Measurements from ENCODE around the gene IDE. TPM values are rescaled to one million over a fixed set of nuclear protein-coding genes. Genes with fewer than 3 reads are reported as not detected.

Gene IDE
- total and polyA plus RNA-seq, 2 of the 13 experiments (the other 11 are each of a cell fraction or from before 2014, with no cell fraction given) = 16.1 to 52.1 TPM

DNA sequence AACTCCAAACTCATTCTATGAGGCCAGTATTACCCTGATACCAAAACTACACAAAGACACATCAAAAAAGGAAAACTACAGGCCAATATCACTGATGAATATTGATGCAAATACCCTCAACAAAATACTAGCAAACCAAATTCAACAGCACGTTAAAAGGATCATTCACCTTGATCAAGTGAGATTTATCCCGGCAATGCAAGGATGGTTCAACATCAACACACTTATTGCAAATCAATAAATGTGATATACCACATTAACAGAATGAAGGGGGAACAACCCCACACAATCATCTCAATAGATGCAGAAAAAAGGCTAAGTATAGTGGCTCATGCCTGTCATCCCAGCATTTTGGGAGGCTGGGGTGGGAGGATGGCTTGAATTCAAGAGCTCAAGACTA lies 19.9 kb downstream of the IDE start:
- no TSS peak for BruUV-seq (replicated peaks)
- no peaks in the 10 kb centered on the region for H3K9me3 ChIP-seq (ENCODE audit: low read length)
- DNase-seq (ENCODE audit: low spot score) = no peak
- intact Hi-C loops (cut with micrococcal nuclease; ENCODE audit: unreplicated experiment) = no loop called here
- no peak overlapping the region for H3K4me3 ChIP-seq (replicated peaks in 1 of 3; ENCODE audit: insufficient read depth in 1 of 3, low read depth in 2 of 3, low read length in 3 of 3)
- CTCF ChIA-PET (ENCODE audit: low intra/inter-chr PET ratio, low total read pairs) = no interaction called here
- H3K4me2 ChIP-seq (ENCODE audit: low read depth, low read length) = no peak overlapping the region
- H3K27ac ChIP-seq (ENCODE audit: extremely low read length, insufficient read depth, low read length) = no peak overlapping the region
- no peaks in the 10 kb centered on the region for H3K27me3 ChIP-seq (ENCODE audit: control insufficient read depth in 1 of 2, insufficient read depth in 2 of 2, low read length in 2 of 2)
- no peaks in the 10 kb centered on the region for H4K20me1 ChIP-seq (ENCODE audit: insufficient read depth, low read length)
- peaks cover 6% of the 10 kb centered on the region for H3K79me2 ChIP-seq (ENCODE audit: insufficient read depth, low read length)
- peaks cover 3 to 29% of the 10 kb centered on the region in 2 experiments; a peak in 4 of 5 replicates for H3K36me3 ChIP-seq (replicated peaks in 1 of 2; ENCODE audit: control insufficient read depth in 1 of 2, insufficient read depth in 2 of 2, low read length in 2 of 2)
- in situ Hi-C loops (cut with HindIII; ENCODE audit: extremely low pct_ligation_motif_present, low pct_unique_long_range_greater_than_20kb) = no loop called here
- no peaks in the 10 kb centered on the region for H3K4me1 ChIP-seq (ENCODE audit: insufficient read depth, low read length)
- no peak for FAIRE-seq
- no peak for ATAC-seq
- no peak overlapping the region for H3K9ac ChIP-seq (ENCODE audit: insufficient read depth, low read depth, low read length)
- TF ChIP-seq NFIB (CRISPR knock-in tag; IDR thresholded peaks at IDR 0.05; ENCODE audit: borderline replicate concordance) = no peak
- TF ChIP-seq RXRB (CRISPR knock-in tag; IDR thresholded peaks at IDR 0.05; ENCODE audit: borderline replicate concordance) = no peak
- TF ChIP-seq, protein P1, sequence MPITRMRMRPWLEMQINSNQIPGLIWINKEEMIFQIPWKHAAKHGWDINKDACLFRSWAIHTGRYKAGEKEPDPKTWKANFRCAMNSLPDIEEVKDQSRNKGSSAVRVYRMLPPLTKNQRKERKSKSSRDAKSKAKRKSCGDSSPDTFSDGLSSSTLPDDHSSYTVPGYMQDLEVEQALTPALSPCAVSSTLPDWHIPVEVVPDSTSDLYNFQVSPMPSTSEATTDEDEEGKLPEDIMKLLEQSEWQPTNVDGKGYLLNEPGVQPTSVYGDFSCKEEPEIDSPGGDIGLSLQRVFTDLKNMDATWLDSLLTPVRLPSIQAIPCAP (CRISPR knock-in tag; IDR thresholded peaks at IDR 0.05; ENCODE audit: low read depth) = no peak
- no peak for TF ChIP-seq FOXM1 (CRISPR knock-in tag; IDR thresholded peaks at IDR 0.05)
- TF ChIP-seq HOXA5 (CRISPR knock-in tag; IDR thresholded peaks at IDR 0.05) = no peak
- no peak for TF ChIP-seq JUN (CRISPR knock-in tag; IDR thresholded peaks at IDR 0.05)
- POLR2A ChIA-PET = interaction anchor here (1.5 kb wide), 1 partner anchor 21 kb away, joined by 3 read pairs; the partner anchor contains the start of gene IDE
- H2AFZ ChIP-seq (ENCODE audit: low read length) = no peak overlapping the region
- WGBS (ENCODE audit: low lambda C conversion rate) = 96% methylated on average over 2 of the region's 2 CpGs

GRCh38 chr10:92552310-92552709 lies 21.6 kb downstream of the IDE start:
- intact Hi-C loops (cut with micrococcal nuclease; ENCODE audit: unreplicated experiment) (no loop called here), in situ Hi-C loops (cut with HindIII; ENCODE audit: extremely low pct_ligation_motif_present, low pct_unique_long_range_greater_than_20kb) (no loop called here)
- 96% methylated on average over 5 of the region's 5 CpGs for WGBS (ENCODE audit: low lambda C conversion rate)
- CTCF ChIA-PET (ENCODE audit: low intra/inter-chr PET ratio, low total read pairs) = no interaction called here
- Histone ChIP-seq H3K9ac (ENCODE audit: insufficient read depth, low read depth, low read length) (no peak overlapping the region), H3K27me3 (ENCODE audit: control insufficient read depth in 1 of 2, insufficient read depth in 2 of 2, low read length in 2 of 2) (no peaks in the 10 kb centered on the region), H3K4me1 (ENCODE audit: insufficient read depth, low read length) (no peaks in the 10 kb centered on the region), H3K36me3 (replicated peaks in 1 of 2; ENCODE audit: control insufficient read depth in 1 of 2, insufficient read depth in 2 of 2, low read length in 2 of 2) (peaks cover 1 to 26% of the 10 kb centered on the region in 2 experiments; a peak in 4 of 5 replicates), H3K79me2 (ENCODE audit: insufficient read depth, low read length) (peaks cover 13% of the 10 kb centered on the region), H2AFZ (ENCODE audit: low read length) (no peak overlapping the region), H3K9me3 (ENCODE audit: low read length) (no peaks in the 10 kb centered on the region), H3K4me2 (ENCODE audit: low read depth, low read length) (no peak overlapping the region), H3K27ac (ENCODE audit: extremely low read length, insufficient read depth, low read length) (no peak overlapping the region), H4K20me1 (ENCODE audit: insufficient read depth, low read length) (peaks cover 2% of the 10 kb centered on the region; the same call in 1 of the 2 replicates), H3K4me3 (replicated peaks in 1 of 3; ENCODE audit: insufficient read depth in 1 of 3, low read depth in 2 of 3, low read length in 3 of 3) (no peak overlapping the region)
- ATAC-seq (no peak), FAIRE-seq (no peak), DNase-seq (ENCODE audit: low spot score) (no peak)
- TF ChIP-seq ZNF776 (CRISPR knock-in tag; IDR thresholded peaks at IDR 0.05) (no peak), ZUFSP (CRISPR knock-in tag; IDR thresholded peaks at IDR 0.05; ENCODE audit: borderline replicate concordance) (no peak), MXD3 (CRISPR knock-in tag; IDR thresholded peaks at IDR 0.05) (no peak), EHMT2 (IDR thresholded peaks at IDR 0.05; ENCODE audit: borderline replicate concordance, low read depth, low read length) (peak; percentile 74; the same call in 1 of the 2 replicates), ARNT2 (CRISPR knock-in tag; IDR thresholded peaks at IDR 0.05; ENCODE audit: low read depth) (no peak)
- POLR2A ChIA-PET = interaction anchor here (1.5 kb wide), 1 partner anchor 22 kb away, joined by 4 read pairs; the partner anchor contains the start of gene IDE
- no TSS peak for BruUV-seq (replicated peaks)

Data from HepG2 (cell line).